ENCODE measurements around the gene ANKS3. TPM values are rescaled to one million over a fixed set of nuclear protein-coding genes. Genes with fewer than 3 reads are reported as not detected.

Gene ANKS3
- total RNA-seq, 2 experiments from 2014 or later = 17.6 to 21.7 TPM

DNA sequence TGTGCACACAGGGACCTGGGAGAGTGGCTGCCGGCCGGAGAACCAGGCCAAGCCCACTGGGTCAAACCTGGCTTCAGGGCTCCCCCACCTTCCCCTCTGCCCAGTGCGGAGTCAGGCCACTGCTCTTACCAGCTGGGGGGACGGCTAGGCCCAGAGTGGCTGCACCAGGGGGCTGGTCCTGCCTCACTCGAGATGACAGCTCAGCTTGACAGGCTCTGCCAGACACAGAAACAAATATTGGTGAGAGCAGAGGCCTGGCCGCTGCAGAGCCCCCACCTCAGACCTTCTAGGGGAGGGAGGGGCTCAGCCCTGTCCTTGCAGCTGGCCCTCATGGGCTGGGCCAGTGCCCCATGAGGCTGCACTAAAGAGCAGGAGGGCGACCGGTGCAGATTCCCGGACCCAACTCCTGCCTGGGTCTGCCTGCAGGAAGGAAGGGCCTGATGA, 36.2 kb downstream of the ANKS3 start:
- H3K79me2 ChIP-seq (ENCODE audit: insufficient read depth, low read depth, low read length) = no peaks in the 10 kb centered on the region
- H3K4me2 ChIP-seq (ENCODE audit: low read length) = no peak overlapping the region
- no peak overlapping the region for H3K4me3 ChIP-seq (ENCODE audit: low read depth, low read length, poor library complexity, severe bottlenecking)
- DNase-seq (ENCODE audit: low spot score) = no peak
- peaks cover 9% of the 10 kb centered on the region for H3K4me1 ChIP-seq (ENCODE audit: insufficient read depth, low read length, poor library complexity, severe bottlenecking)
- no peak overlapping the region for H3K27ac ChIP-seq (ENCODE audit: low read depth, low read length, poor library complexity, severe bottlenecking)
- CTCF ChIA-PET (ENCODE audit: unreplicated experiment) = no interaction called here
- intact Hi-C loops (cut with micrococcal nuclease; ENCODE audit: unreplicated experiment) = no loop called here
- POLR2A ChIA-PET = no interaction called here
- H2AFZ ChIP-seq (ENCODE audit: low read length) = no peak overlapping the region
- no peaks in the 10 kb centered on the region for H3K9me2 ChIP-seq (ENCODE audit: insufficient read depth, low read length)
- 0 out of 2 replicates have a peak, but pooled peaks cover 4% of the 10 kb centered on the region for H4K20me1 ChIP-seq (ENCODE audit: insufficient read depth, low read length)
- no TSS peak for BruUV-seq (replicated peaks)
- TF ChIP-seq EZH2phosphoT487 (IDR thresholded peaks at IDR 0.05; ENCODE audit: borderline replicate concordance, low read depth, low read length) = no peak
- TF ChIP-seq, protein P1, sequence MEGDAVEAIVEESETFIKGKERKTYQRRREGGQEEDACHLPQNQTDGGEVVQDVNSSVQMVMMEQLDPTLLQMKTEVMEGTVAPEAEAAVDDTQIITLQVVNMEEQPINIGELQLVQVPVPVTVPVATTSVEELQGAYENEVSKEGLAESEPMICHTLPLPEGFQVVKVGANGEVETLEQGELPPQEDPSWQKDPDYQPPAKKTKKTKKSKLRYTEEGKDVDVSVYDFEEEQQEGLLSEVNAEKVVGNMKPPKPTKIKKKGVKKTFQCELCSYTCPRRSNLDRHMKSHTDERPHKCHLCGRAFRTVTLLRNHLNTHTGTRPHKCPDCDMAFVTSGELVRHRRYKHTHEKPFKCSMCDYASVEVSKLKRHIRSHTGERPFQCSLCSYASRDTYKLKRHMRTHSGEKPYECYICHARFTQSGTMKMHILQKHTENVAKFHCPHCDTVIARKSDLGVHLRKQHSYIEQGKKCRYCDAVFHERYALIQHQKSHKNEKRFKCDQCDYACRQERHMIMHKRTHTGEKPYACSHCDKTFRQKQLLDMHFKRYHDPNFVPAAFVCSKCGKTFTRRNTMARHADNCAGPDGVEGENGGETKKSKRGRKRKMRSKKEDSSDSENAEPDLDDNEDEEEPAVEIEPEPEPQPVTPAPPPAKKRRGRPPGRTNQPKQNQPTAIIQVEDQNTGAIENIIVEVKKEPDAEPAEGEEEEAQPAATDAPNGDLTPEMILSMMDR (conservative IDR thresholded peaks at IDR 0.05; ENCODE audit: low read length) = no peak
- no peaks in the 10 kb centered on the region for H3K9me3 ChIP-seq (ENCODE audit: low read length)
- peaks cover 56% of the 10 kb centered on the region; the same call in 1 of the 2 replicates for H3K36me3 ChIP-seq (ENCODE audit: insufficient read depth, low read length)

DNA sequence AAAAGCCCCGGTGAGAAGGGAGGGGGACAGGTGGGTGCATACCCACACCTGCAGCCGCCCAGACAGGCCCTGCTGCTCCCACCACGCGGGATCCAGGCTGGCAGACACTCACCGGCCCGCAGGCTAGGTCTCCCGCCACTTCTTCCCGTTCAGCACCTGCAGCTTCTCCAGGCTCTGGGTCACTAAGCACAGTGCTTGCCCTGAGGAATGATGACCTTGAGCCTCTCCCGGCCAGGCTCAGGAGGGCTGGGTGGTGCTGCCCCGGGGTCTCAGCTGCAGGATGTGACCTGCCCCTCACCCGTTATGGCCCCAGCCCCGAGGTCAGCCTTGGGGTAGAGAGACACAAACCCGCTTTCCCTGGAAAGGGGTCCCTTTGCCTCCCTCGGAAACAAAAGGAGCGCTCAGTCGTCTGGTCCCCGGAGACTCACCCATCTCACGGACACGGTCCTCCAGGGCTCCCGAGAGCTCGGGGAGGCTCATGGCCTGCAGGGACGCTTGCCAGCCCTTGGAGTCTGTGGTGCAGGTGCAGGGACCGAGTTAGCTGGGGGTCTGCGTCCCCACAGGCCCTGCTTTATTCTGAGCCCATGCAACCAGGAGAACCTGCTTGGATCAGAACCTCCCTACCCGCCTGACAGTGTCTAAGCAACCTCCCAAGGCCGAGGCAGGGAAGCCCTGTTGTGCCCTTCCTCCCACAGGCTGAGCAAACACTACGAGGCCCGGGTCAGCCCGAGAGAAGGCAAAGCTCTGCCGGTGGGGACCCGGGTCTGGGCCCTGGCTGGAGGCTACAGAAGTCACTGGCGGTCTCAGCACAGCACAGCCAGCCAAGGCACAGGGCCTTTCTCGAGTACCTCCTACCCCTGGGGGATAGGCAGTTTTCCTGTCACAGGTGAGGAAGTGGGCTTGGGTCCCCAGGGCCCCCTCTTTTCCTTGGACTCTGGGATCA, 36.9 kb downstream of the ANKS3 start:
- no peak overlapping the region for H3K4me2 ChIP-seq (ENCODE audit: low read length)
- BruUV-seq (replicated peaks) = no TSS peak
- H3K27ac ChIP-seq (ENCODE audit: low read depth, low read length, poor library complexity, severe bottlenecking) = no peak overlapping the region
- ChIA-PET POLR2A (no interaction called here), CTCF (ENCODE audit: unreplicated experiment) (no interaction called here)
- H3K36me3 ChIP-seq (ENCODE audit: insufficient read depth, low read length) = peaks cover 54% of the 10 kb centered on the region; the same call in 1 of the 2 replicates
- H3K79me2 ChIP-seq (ENCODE audit: insufficient read depth, low read depth, low read length) = no peaks in the 10 kb centered on the region
- H3K4me3 ChIP-seq (ENCODE audit: low read depth, low read length, poor library complexity, severe bottlenecking) = no peak overlapping the region
- 0 out of 2 replicates have a peak, but pooled peaks cover 4% of the 10 kb centered on the region for H4K20me1 ChIP-seq (ENCODE audit: insufficient read depth, low read length)
- H2AFZ ChIP-seq (ENCODE audit: low read length) = no peak overlapping the region
- intact Hi-C loops (cut with micrococcal nuclease; ENCODE audit: unreplicated experiment) = no loop called here
- H3K9me2 ChIP-seq (ENCODE audit: insufficient read depth, low read length) = no peaks in the 10 kb centered on the region
- H3K4me1 ChIP-seq (ENCODE audit: insufficient read depth, low read length, poor library complexity, severe bottlenecking) = peaks cover 12% of the 10 kb centered on the region
- H3K9me3 ChIP-seq (ENCODE audit: low read length) = no peaks in the 10 kb centered on the region
- DNase-seq (ENCODE audit: low spot score) = no peak
- TF ChIP-seq EZH2phosphoT487 (IDR thresholded peaks at IDR 0.05; ENCODE audit: borderline replicate concordance, low read depth, low read length) = no peak
- TF ChIP-seq, protein P1 (conservative IDR thresholded peaks at IDR 0.05; ENCODE audit: low read length) = no peak
